ENCODE results near the gene CTNND2.

CTNND2 gene

DNA sequence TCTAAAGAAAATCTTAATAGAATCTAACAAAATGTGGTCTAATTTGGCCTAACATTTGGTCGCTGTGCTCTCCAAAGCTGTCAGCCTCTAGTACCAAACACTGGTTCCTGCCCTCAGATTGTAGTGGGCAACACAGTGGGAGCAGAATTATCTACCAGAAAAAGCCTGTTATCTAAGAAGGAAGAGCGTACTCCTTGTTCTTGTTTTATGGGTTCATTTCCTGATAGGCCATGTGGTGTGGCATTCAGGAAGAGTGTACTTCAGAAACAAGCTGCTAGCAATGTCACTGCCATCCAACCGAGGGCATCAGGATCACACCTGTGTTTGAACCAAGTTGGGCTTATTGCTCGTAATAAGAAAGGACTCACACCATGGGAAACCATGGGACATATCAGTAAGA lies 655.3 kb downstream of the CTNND2 start:
- TF ChIP-seq, protein P1, sequence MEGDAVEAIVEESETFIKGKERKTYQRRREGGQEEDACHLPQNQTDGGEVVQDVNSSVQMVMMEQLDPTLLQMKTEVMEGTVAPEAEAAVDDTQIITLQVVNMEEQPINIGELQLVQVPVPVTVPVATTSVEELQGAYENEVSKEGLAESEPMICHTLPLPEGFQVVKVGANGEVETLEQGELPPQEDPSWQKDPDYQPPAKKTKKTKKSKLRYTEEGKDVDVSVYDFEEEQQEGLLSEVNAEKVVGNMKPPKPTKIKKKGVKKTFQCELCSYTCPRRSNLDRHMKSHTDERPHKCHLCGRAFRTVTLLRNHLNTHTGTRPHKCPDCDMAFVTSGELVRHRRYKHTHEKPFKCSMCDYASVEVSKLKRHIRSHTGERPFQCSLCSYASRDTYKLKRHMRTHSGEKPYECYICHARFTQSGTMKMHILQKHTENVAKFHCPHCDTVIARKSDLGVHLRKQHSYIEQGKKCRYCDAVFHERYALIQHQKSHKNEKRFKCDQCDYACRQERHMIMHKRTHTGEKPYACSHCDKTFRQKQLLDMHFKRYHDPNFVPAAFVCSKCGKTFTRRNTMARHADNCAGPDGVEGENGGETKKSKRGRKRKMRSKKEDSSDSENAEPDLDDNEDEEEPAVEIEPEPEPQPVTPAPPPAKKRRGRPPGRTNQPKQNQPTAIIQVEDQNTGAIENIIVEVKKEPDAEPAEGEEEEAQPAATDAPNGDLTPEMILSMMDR (IDR thresholded peaks at IDR 0.05), result no peak

DNA sequence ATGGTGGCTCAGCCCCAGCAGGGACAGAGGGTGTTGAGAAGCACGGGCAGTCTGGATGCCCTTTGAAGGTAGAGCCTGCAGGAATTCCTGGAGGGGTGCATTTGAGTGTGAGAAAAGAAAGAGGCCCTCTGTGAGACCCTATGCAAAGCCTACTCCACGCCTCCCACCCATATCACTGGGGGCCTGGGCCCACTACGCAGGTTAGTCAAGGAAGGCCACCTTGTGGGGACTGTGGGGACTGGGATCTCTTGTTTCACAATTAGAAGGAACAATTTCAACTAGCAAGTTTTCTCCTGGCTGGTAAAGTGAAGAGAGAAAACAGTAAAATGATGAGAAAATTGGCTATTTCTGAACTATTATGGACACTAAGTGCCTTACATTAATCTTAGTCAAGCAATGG lies 657.0 kb downstream of the CTNND2 start:
- TF ChIP-seq, protein P1 (IDR thresholded peaks at IDR 0.05), result no peak

DNA sequence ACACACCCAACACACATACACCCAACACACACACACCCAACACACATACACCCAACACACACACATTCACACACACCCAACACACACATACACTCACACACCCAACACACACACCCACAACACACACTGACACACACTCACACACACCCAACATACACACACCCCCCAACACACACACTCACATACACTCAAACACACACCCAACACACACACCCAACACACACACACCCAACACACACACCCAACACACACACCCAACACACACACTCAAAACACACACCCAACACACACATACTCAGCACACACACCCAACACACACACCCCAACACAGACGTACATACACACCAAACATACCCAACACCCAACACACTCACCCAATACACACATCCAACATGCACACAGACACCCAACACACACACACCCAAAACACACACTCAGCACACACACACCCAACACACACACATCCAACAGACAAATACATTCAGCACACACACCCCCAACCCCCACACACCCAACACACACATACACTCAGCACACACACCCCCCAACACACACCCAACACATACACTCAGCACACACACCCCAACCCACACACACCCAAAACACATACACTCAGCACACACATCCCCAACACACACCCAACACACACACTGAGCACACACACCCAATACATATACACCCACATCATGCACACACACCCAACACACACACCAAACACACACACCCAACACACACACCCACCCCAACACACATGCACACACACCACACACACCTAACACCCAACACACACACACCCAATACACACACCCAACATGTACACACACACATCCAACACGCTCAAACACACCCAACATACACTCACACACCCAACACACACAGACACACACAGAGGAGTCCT lies 663.7 kb downstream of the CTNND2 start:
- TF ChIP-seq, protein P1 (IDR thresholded peaks at IDR 0.05), result no peak

DNA sequence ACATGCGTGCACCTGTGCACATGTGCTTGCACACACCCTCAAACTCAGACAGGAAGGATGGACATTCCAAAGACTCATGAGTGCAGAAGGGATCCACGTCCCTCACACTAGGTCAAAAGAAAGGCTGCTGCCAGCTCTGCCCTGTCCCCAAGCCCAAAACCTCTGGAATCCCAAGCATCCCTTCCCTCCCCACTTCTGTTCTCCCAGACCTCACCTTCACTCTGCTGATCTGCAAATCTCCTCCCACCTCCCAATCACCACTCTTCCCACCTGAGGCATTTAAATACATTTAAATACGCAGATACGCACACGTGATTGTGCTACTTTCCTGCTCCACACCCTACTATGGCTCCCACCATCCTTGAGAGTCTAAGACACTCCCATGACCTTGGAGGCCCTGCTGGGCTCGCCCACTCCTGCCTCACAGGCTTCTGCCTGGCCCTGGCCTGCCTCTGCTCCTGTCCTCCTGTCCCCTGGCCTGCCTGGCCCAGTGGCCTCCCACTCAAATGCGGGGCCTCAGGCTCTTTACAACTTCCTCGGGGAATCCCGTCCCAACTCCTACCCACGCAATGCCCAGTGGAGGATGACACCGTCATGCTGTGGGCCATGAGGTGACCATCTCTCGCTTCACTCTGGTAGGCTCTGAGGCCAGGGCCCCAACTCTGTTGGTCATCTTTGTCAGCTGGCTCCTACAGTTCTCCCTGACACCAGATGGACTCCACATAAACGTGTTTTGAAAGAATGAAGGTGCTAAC lies 664.8 kb downstream of the CTNND2 start:
- TF ChIP-seq, protein P1 (IDR thresholded peaks at IDR 0.05), result no peak

DNA sequence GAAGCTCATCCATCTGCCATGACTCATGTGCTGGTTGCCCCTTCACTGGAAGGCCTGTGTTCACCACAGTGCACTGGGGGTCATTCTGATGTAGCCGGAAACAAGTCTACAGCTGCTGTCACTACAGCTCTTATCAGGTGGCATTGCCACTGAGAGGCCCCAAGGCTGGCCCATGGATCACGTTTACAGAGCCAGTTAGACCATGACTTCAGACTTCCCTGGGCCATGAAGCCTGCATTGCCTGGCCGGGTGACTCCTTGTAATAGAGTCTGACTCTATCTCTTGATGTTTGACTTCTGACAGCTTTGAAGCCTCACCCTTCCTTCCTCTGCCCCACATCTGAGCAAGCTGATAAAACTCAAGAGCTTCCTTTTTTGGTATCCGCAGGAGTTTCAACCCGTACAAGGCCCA lies 669.7 kb downstream of the CTNND2 start:
- TF ChIP-seq, protein P1 (IDR thresholded peaks at IDR 0.05), result no peak

DNA sequence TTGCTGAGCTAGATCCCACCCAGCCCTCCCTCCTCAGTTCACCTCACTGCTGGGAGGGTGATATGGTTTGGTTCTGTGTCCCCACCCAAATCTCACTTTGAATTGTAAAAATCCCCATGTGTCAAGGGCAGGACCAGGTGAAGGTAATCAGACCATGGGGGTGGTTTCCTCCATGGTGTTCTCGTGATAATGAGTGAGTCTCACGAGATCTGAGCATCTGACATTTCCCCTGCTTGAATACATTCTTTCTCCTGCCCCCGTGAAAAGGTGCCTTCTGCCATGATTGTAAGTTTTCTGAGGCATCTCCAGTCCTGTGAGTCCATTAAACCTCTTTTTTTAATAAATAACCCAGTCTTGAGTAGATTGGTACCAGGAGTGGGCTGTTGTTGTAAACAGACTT lies 673.4 kb downstream of the CTNND2 start:
- TF ChIP-seq, protein P1 (IDR thresholded peaks at IDR 0.05), result no peak

DNA sequence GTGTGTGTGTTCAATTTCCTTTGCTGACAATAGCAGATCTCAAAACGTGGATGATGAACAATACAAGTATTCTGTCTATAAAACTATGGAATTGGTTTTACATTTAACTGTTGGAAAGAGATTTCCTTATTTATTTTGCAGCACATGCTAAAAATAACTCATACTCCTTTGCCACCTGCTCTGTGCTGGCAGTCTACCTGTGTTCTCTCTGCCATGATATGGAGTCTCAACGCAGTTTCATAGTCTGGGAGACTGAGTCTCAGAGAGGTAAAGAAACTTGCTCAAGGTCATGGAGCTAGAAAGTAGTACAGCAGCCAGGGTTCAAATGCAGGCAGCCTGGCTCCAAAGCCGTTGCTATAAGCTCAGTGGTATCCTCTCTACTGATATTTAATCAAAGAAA lies 677.2 kb downstream of the CTNND2 start:
- TF ChIP-seq, protein P1 (IDR thresholded peaks at IDR 0.05), result no peak

All from LNCAP (cell line).